K562 (cell line): ENCODE results near the gene MED20. TPM values are rescaled to one million over a fixed set of nuclear protein-coding genes. Genes with fewer than 3 reads are reported as not detected.

Source experiments
- CCAR2 ChIP-seq: fragments of 200-400 bp; formaldehyde crosslinking; IDR thresholded peaks from 2 replicates; pipeline ENCODE4 v1.6.1; 2017; ENCODE audit warnings: mild to moderate bottlenecking, low read depth, low read length
- CXXC5 ChIP-seq: fragments of 250-450 bp; sonication (Bioruptor Pico); IDR thresholded peaks from 2 replicates; pipeline ENCODE4 v1.8.0; 2022; ENCODE audit warnings: inconsistent platforms, mild to moderate bottlenecking, moderate library complexity
- EP300 ChIP-seq: IDR thresholded peaks from 2 replicates; pipeline ENCODE4 v1.6.1; 2012; ENCODE audit warnings: low read length, improper control_type of control experiment
- GTF2E2 ChIP-seq: fragments of 200-800 bp; sonication (Bioruptor generic); IDR thresholded peaks from 2 replicates; pipeline ENCODE4 v1.6.1; 2016; ENCODE audit warnings: missing genetic modification characterization, missing compliant biosample characterization
- HES1 ChIP-seq: fragments of 450-650 bp; IDR thresholded peaks from 2 replicates; pipeline ENCODE4 v1.6.1; 2016; ENCODE audit warnings: low read depth, mild to moderate bottlenecking, moderate library complexity
- MECOM ChIP-seq: fragments of 250-450 bp; sonication (Bioruptor Pico); IDR thresholded peaks from 2 replicates; pipeline ENCODE4 v1.8.0; 2022; ENCODE audit warnings: inconsistent platforms
- PPARD ChIP-seq: fragments of 250-450 bp; sonication (Bioruptor Pico); IDR thresholded peaks from 2 replicates; pipeline ENCODE4 v1.8.0; 2022; ENCODE audit warnings: inconsistent platforms, mild to moderate bottlenecking, moderate library complexity
- PRMT5 ChIP-seq: sonication (generic); formaldehyde crosslinking; IDR thresholded peaks from 2 replicates; pipeline ENCODE4 v1.5.0; 2020; ENCODE audit warnings: missing genetic modification reagents
- RBM17 ChIP-seq: fragments of 200-400 bp; formaldehyde crosslinking; IDR thresholded peaks from 2 replicates; pipeline ENCODE4 v1.6.1; 2017; ENCODE audit warnings: low read depth, mild to moderate bottlenecking, low read length, borderline replicate concordance
- THAP12 ChIP-seq: fragments of 250-450 bp; sonication (Bioruptor Pico); IDR thresholded peaks from 2 replicates; pipeline ENCODE4 v1.9.0; 2021; ENCODE audit warnings: mild to moderate bottlenecking, inconsistent platforms
- USF1 ChIP-seq: sonication (generic); formaldehyde crosslinking; IDR thresholded peaks from 2 replicates; pipeline ENCODE4 v1.9.0; 2022; ENCODE audit warnings: mild to moderate bottlenecking, missing genetic modification reagents
- ZBED1 ChIP-seq: IDR thresholded peaks from 2 replicates; pipeline ENCODE4 v1.6.1; 2014
- ZBTB2 ChIP-seq: fragments of 450-650 bp; IDR thresholded peaks from 2 replicates; pipeline ENCODE4 v1.6.1; 2016; ENCODE audit warnings: antibody characterized with exemption
- ZNF174 ChIP-seq: fragments of 250-450 bp; sonication (Bioruptor Pico); IDR thresholded peaks from 2 replicates; pipeline ENCODE4 v1.4.0; 2020; ENCODE audit warnings: mild to moderate bottlenecking
- ZNF347 ChIP-seq: fragments of 450-650 bp; formaldehyde crosslinking; IDR thresholded peaks from 2 replicates; pipeline ENCODE4 v1.4.0; 2020; ENCODE audit warnings: low read depth, mild to moderate bottlenecking, moderate library complexity
- ZNF583 ChIP-seq: fragments of 250-450 bp; sonication (Bioruptor Pico); IDR thresholded peaks from 2 replicates; pipeline ENCODE4 v1.4.0; 2020
- ZNF609 ChIP-seq: sonication (generic); formaldehyde crosslinking; IDR thresholded peaks from 2 replicates; pipeline ENCODE4 v1.8.1; 2023; ENCODE audit warnings: missing genetic modification reagents, mild to moderate bottlenecking, borderline replicate concordance
- ZNF717 ChIP-seq: fragments of 250-450 bp; sonication (Bioruptor Pico); IDR thresholded peaks from 2 replicates; pipeline ENCODE4 v1.5.0; 2021
- polyA plus RNA-seq, 8 experiments: library from polyadenylated mRNA; depleted of rRNA in 4 of 8; stranded (reverse) in 5 of 8; unstranded in 3 of 8; fragments of >200 nt; fragmentation: Nextera tagmentation in 2 of 8; fragmentation: Illumina TruSeq in 1 of 8; extraction: Ambion mirVana in 2 of 8; extraction: Trizol in 1 of 8; gene quantifications; 2 replicates each; pipeline versions ENCODE4 v1.2.1 to v1.2.3, GENCODE V29; 2011 to 2014; ENCODE audit warnings: inconsistent platforms in 1 of 8, missing spikeins in 1 of 8
- total RNA-seq, 7 experiments: library from RNA; depleted of rRNA in 6 of 7; stranded (reverse); fragments of >200 nt in 6 of 7; fragmentation: Illumina TruSeq in 2 of 7; extraction: Trizol in 2 of 7; gene quantifications; 2 replicates each; pipeline versions ENCODE4 v1.2.1 to v1.2.3, GENCODE V29; 2011 to 2021; ENCODE audit warnings: low replicate concordance in 1 of 7

The MED20 gene
- total and polyA plus RNA-seq, 9 of the 15 experiments (the other 6 are each of a cell fraction or from before 2014, with no cell fraction given) = 27.3 to 80.9 (median 46.0) TPM

GRCh38 chr6:41895300-41896233 lies 25.4 kb downstream of the MED20 start, which contains the start of gene USP49 (continued):
- TF ChIP-seq THAP12 (CRISPR knock-in tag) (no peak), PPARD (CRISPR knock-in tag) (no peak), ZNF717 (CRISPR knock-in tag) (no peak), RBM17 (no peak), USF1 (CRISPR knock-in tag) (peak; percentile 83), ZNF347 (CRISPR knock-in tag) (no peak), EP300 (no peak), ZNF609 (CRISPR knock-in tag) (no peak), MECOM (CRISPR knock-in tag) (0 out of 2 replicates have a peak, but pooled peaks have one; percentile 34), CCAR2 (no peak), ZNF174 (no peak), ZNF583 (CRISPR knock-in tag) (no peak), ZBED1 (no peak), PRMT5 (CRISPR knock-in tag) (no peak), CXXC5 (CRISPR knock-in tag) (peak; percentile 84), ZBTB2 (no peak), GTF2E2 (tag) (no peak), HES1 (peak; percentile 72)
